K562 (cell line): Measurements from ENCODE around the gene HRG.

ENCODE experiments used
- DDX20 ChIP-seq: fragments of 450-650 bp; IDR thresholded peaks from 2 replicates; pipeline ENCODE4 v1.6.1; 2016; ENCODE audit warnings: missing genetic modification characterization, low read depth, mild to moderate bottlenecking, missing compliant biosample characterization, moderate library complexity
- FOXP1 ChIP-seq: sonication (generic); formaldehyde crosslinking; IDR thresholded peaks from 2 replicates; pipeline ENCODE4 v1.8.0; 2022; ENCODE audit warnings: mild to moderate bottlenecking, missing genetic modification reagents
- KDM1A ChIP-seq, 2 experiments: fragments of 450-650 bp; IDR thresholded peaks; 2 replicates each; pipeline ENCODE4 v1.6.1; 2016; ENCODE audit warnings: mild to moderate bottlenecking in 2 of 2
- KLF13 ChIP-seq: fragments of 450-650 bp; IDR thresholded peaks from 2 replicates; pipeline ENCODE4 v1.6.1; 2016; ENCODE audit warnings: missing genetic modification characterization, low read depth, mild to moderate bottlenecking, missing compliant biosample characterization, moderate library complexity, borderline replicate concordance
- MED1 ChIP-seq: sonication (generic); formaldehyde crosslinking; IDR thresholded peaks from 2 replicates; pipeline ENCODE4 v1.8.1; 2023; ENCODE audit warnings: missing genetic modification reagents, borderline replicate concordance
- POLR2AphosphoS5 ChIP-seq: IDR thresholded peaks from 2 replicates; pipeline ENCODE4 v1.6.1; 2011; ENCODE audit warnings: mild to moderate bottlenecking, low read depth, low read length, moderate library complexity; ENCODE audit not compliant: control insufficient read depth, insufficient read depth
- PRDM10 ChIP-seq: fragments of 450-650 bp; IDR thresholded peaks from 2 replicates; pipeline ENCODE4 v1.6.1; 2018; ENCODE audit not compliant: partially characterized antibody
- TAF1 ChIP-seq: IDR thresholded peaks from 2 replicates; pipeline ENCODE4 v1.6.1; 2011; ENCODE audit warnings: mild to moderate bottlenecking, low read length, moderate library complexity; ENCODE audit not compliant: insufficient read depth, control insufficient read depth, severe bottlenecking; ENCODE audit errors: extremely low read depth
- YY1 ChIP-seq, 3 experiments: IDR thresholded peaks; 2 replicates each; pipeline ENCODE4 v1.6.1; 2011; ENCODE audit warnings: low read length in 2 of 3, mild to moderate bottlenecking in 2 of 3, moderate library complexity in 2 of 3, borderline replicate concordance in 1 of 3, control low read depth in 1 of 3, low read depth in 1 of 3; ENCODE audit not compliant: insufficient read depth in 3 of 3, insufficient replicate concordance in 2 of 3, control insufficient read depth in 1 of 3, insufficient read length in 1 of 3; ENCODE audit errors: extremely low read depth in 1 of 3
- ZNF274 ChIP-seq: IDR thresholded peaks from 2 replicates; pipeline ENCODE4 v1.6.1; 2011; ENCODE audit warnings: low read depth, mild to moderate bottlenecking, low read length, moderate library complexity, borderline replicate concordance
- TF ChIP-seq, protein P1 (sequence below), 3 experiments: IDR thresholded peaks in 2 of 3; conservative IDR thresholded peaks in 1 of 3; 2 replicates each; pipeline ENCODE4 v1.5.1; 2011 to 2012; ENCODE audit warnings: low read length in 3 of 3, mild to moderate bottlenecking in 3 of 3, control low read depth in 2 of 3, improper control_type of control experiment in 1 of 3, inconsistent platforms in 1 of 3, low read depth in 1 of 3, mixed read lengths in 1 of 3, moderate library complexity in 1 of 3; ENCODE audit not compliant: insufficient read depth in 2 of 3

GRCh38 chr3:186636536-186636935 lies 29.3 kb upstream of the HRG start:
- TF ChIP-seq POLR2AphosphoS5 (no peak), PRDM10 (no peak), KDM1A (IDR thresholded peaks at IDR 0.05) (no peak), FOXP1 (no peak), KLF13 (tag) (no peak), YY1 (IDR thresholded peaks at IDR 0.05; ENCODE audit: borderline replicate concordance in 1 of 3, control insufficient read depth in 1 of 3, extremely low read depth in 1 of 3, insufficient read depth in 3 of 3, insufficient read length in 1 of 3, insufficient replicate concordance in 2 of 3, low read depth in 1 of 3, low read length in 2 of 3) (no peak), DDX20 (no peak), ZNF274 (no peak), TAF1 (no peak), MED1 (CRISPR knock-in tag) (no peak)
- TF ChIP-seq, protein P1, sequence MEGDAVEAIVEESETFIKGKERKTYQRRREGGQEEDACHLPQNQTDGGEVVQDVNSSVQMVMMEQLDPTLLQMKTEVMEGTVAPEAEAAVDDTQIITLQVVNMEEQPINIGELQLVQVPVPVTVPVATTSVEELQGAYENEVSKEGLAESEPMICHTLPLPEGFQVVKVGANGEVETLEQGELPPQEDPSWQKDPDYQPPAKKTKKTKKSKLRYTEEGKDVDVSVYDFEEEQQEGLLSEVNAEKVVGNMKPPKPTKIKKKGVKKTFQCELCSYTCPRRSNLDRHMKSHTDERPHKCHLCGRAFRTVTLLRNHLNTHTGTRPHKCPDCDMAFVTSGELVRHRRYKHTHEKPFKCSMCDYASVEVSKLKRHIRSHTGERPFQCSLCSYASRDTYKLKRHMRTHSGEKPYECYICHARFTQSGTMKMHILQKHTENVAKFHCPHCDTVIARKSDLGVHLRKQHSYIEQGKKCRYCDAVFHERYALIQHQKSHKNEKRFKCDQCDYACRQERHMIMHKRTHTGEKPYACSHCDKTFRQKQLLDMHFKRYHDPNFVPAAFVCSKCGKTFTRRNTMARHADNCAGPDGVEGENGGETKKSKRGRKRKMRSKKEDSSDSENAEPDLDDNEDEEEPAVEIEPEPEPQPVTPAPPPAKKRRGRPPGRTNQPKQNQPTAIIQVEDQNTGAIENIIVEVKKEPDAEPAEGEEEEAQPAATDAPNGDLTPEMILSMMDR (IDR thresholded peaks at IDR 0.05 in 2 of 3, conservative IDR thresholded peaks at IDR 0.05 in 1 of 3; ENCODE audit: insufficient read depth in 2 of 3, low read depth in 1 of 3, low read length in 3 of 3) = no peak
